ENCODE data around the gene COBL. TPM values are rescaled to one million over a fixed set of nuclear protein-coding genes. Genes with fewer than 3 reads are reported as not detected.

Gene COBL, protein sequence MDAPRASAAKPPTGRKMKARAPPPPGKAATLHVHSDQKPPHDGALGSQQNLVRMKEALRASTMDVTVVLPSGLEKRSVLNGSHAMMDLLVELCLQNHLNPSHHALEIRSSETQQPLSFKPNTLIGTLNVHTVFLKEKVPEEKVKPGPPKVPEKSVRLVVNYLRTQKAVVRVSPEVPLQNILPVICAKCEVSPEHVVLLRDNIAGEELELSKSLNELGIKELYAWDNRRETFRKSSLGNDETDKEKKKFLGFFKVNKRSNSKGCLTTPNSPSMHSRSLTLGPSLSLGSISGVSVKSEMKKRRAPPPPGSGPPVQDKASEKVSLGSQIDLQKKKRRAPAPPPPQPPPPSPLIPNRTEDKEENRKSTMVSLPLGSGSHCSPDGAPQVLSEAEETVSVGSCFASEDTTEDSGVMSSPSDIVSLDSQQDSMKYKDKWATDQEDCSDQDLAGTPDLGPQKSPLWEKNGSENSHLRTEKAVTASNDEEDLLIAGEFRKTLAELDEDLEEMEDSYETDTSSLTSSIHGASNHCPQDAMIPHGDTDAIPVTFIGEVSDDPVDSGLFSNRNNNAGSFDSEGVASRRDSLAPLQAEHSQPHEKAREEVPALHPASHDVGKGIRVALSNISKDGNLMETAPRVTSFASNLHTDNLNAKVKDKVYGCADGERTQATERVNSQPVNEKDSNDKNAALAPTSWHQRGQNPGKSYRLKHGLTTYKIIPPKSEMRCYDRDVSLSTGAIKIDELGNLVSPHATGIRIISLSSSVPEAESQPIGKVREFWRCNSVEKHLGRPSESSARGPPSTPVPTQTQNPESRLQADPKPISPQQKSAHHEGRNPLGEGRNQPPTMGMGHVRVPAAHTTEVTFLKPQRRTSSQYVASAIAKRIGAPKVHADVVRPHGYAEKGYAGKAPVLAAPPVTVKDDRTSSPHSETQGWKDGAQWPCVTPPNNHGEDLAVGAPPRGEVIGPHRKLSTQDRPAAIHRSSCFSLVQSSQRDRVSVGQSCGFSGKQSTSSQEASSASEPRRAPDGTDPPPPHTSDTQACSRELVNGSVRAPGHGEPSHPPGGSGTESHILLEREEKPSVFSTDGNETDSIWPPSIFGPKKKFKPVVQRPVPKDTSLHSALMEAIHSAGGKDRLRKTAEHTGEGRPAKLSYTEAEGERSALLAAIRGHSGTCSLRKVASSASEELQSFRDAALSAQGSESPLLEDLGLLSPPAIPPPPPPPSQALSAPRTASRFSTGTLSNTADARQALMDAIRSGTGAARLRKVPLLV
- total RNA-seq (2021): 52.3 and 52.7 TPM in 2 replicates
- long read RNA-seq, full-length matches to known transcripts: 3 of 45 reads
- long read RNA-seq, partial matches to known transcripts: 34 of 45 reads
- long read RNA-seq, other reads (novel, unspliced or antisense): 8 of 45 reads

DNA sequence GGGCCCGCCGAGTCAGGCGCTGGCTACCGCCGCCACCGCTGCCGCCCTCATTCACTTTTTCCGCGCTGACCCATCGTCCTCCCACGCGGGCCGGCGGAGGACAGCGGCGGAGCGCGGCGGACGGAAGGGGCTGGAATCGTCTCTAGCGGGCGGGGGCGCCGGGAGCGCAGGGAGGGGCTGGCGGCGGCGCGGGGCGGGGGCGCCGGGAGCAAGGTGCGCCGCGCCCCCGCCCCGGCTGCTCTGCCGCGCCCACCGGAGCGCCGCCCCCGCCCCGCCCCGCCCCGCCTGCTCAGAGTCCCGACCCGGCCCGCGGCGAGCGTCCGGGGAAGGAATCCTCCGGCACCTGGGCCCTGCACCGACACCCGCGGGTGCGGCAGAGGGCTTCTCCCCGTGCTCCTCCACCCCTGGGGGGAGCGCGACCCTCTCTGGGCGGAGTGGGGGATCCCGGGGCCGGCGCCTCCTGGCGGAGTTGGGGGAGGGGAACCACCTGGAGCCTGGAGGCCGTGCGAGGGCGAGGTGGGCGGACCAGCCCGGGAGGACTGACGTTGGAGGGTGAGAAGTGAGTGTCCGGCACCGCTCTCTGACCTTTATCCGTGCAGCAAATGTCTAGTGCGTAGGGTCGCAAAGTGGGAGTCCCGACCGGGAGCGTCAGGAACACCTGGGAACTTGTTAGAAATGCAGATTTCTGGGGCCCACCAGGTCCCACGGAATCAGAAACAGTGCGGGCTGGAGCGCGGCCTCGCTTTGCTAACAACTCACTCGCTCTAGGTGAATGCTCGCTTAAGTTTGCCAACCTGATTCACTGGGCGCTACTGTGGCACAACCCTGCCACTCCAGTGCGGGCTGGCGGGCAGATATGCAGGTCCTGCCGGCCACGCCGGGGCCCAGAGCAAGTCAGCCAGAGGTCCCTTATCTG, at the start of gene COBL:
Gene COBL (minus strand): TSS at position 144 of the 916 bp plus-strand sequence. CDS start 176 bp downstream, outside the sequence.
- Histone ChIP-seq H4K5ac (ENCODE audit: insufficient read length, low read depth, low read length) (no peak within 1 kb of the TSS), H3T11ph (ENCODE audit: low read length) (no peak within 1 kb of the TSS), H4K8ac (replicated peaks; ENCODE audit: insufficient read length, low read depth, low read length) (no peak within 1 kb of the TSS), H4K20me1 (ENCODE audit: control insufficient read depth, insufficient read depth, insufficient read length) (no peaks in the 10 kb centered on the region), H3K4ac (ENCODE audit: low read depth, low read length) (no peak within 1 kb of the TSS), H3K56ac (ENCODE audit: insufficient read length, low read depth, low read length) (no peak within 1 kb of the TSS), H2AK5ac (ENCODE audit: insufficient read length, low read length) (no peak within 1 kb of the TSS), H3K27ac (ENCODE audit: insufficient read length, low read depth, low read length) (no peak within 1 kb of the TSS), H2BK20ac (ENCODE audit: low read depth, low read length, poor library complexity, severe bottlenecking) (no peak within 1 kb of the TSS), H2AFZ (ENCODE audit: low read length) (no peak within 1 kb of the TSS), H3K79me1 (ENCODE audit: insufficient read depth, low read depth, low read length, poor library complexity, severe bottlenecking) (no peaks in the 10 kb centered on the region), H2BK12ac (ENCODE audit: insufficient read length, low read depth, low read length) (no peak within 1 kb of the TSS), H2BK15ac (ENCODE audit: low read depth, low read length) (no peak within 1 kb of the TSS), H3K9me3 (ENCODE audit: control insufficient read depth, low read depth, low read length) (no peaks in the 10 kb centered on the region), H4K91ac (ENCODE audit: insufficient read length, low read depth, low read length) (no peak within 1 kb of the TSS), H3K27me3 (ENCODE audit: insufficient read depth, low read length) (peaks cover 3% of the 10 kb centered on the region; the same call in 1 of the 2 replicates), H2BK5ac (ENCODE audit: insufficient read length, low read length) (no peak within 1 kb of the TSS), H2BK120ac (ENCODE audit: low read depth, low read length, poor library complexity, severe bottlenecking) (no peak within 1 kb of the TSS), H3K23me2 (ENCODE audit: insufficient read length, low read depth, low read length, poor library complexity, severe bottlenecking) (peaks cover 16% of the 10 kb centered on the region), H3K4me2 (ENCODE audit: insufficient read depth, insufficient read length, low read length) (peak within 1 kb of the TSS; percentile 78), H3K79me2 (ENCODE audit: insufficient read depth, low read length) (peaks cover 1% of the 10 kb centered on the region; the same call in 1 of the 2 replicates), H3K18ac (ENCODE audit: insufficient read length, low read depth, low read length) (peak within 1 kb of the TSS; percentile 50), H3K23ac (ENCODE audit: insufficient read length, low read depth, low read length) (no peak within 1 kb of the TSS), H3K14ac (ENCODE audit: insufficient read depth, low read length) (peak within 1 kb of the TSS; percentile 59), H3K4me1 (ENCODE audit: insufficient read depth, low read length) (peaks cover 8% of the 10 kb centered on the region; the same call in 1 of the 2 replicates), H3K9ac (ENCODE audit: extremely low read depth, insufficient read length, low read length) (peak within 1 kb of the TSS; percentile 51)
- peak within 1 kb of the TSS; percentile 89 to 93 for H3K4me3 Mint-ChIP-seq
- peaks cover 55 to 56% of the 10 kb centered on the region in 2 experiments for H3K4me1 Mint-ChIP-seq
- TF ChIP-seq, protein P1, sequence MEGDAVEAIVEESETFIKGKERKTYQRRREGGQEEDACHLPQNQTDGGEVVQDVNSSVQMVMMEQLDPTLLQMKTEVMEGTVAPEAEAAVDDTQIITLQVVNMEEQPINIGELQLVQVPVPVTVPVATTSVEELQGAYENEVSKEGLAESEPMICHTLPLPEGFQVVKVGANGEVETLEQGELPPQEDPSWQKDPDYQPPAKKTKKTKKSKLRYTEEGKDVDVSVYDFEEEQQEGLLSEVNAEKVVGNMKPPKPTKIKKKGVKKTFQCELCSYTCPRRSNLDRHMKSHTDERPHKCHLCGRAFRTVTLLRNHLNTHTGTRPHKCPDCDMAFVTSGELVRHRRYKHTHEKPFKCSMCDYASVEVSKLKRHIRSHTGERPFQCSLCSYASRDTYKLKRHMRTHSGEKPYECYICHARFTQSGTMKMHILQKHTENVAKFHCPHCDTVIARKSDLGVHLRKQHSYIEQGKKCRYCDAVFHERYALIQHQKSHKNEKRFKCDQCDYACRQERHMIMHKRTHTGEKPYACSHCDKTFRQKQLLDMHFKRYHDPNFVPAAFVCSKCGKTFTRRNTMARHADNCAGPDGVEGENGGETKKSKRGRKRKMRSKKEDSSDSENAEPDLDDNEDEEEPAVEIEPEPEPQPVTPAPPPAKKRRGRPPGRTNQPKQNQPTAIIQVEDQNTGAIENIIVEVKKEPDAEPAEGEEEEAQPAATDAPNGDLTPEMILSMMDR (conservative IDR thresholded peaks at IDR 0.05): 0 out of 3 replicates have a peak, but pooled peaks have one; percentile 1
- peak within 1 kb of the TSS; percentile 61 to 83 (median 77); a peak in 5 of 7 replicates for H3K27ac Mint-ChIP-seq
- no CpG with 5 or more reads among the region's 94 CpGs for WGBS (ENCODE audit: extremely low coverage, insufficient read length, low lambda C conversion rate)
- no peaks in the 10 kb centered on the region; a peak in 1 of 5 replicates for H3K9me3 Mint-ChIP-seq
- peaks cover 21% of the 10 kb centered on the region for H3K27me3 Mint-ChIP-seq (ENCODE audit: low read depth)
- peak; percentile 77 for DNase-seq
- H3K36me3 Mint-ChIP-seq (ENCODE audit: insufficient read depth in 1 of 3, low read depth in 3 of 3): no peaks in the 10 kb centered on the region

Data from H9 (cell line).